SK-N-SH treated with all-trans-retinoic acid at 6 μM for 48 hours (cell line): ENCODE results near the gene KIFC1.

ENCODE experiments used
- ATAC-seq: fragments of 200-7000 bp; cut with Tn5 transposase; 3 replicates; pipeline ENCODE4 v1.9.1; 2020; ENCODE audit warnings: mild to moderate bottlenecking, moderate library complexity
- BACH2 ChIP-seq: fragments of 250-450 bp; sonication (Bioruptor Pico); IDR thresholded peaks from 2 replicates; pipeline ENCODE4 v1.9.0; 2021; ENCODE audit warnings: mild to moderate bottlenecking, borderline replicate concordance
- ESRRG ChIP-seq: fragments of 250-450 bp; sonication (Bioruptor Pico); IDR thresholded peaks from 2 replicates; pipeline ENCODE4 v1.6.1; 2021; ENCODE audit warnings: mild to moderate bottlenecking
- GLIS3 ChIP-seq: fragments of 250-450 bp; sonication (Bioruptor Pico); IDR thresholded peaks from 2 replicates; pipeline ENCODE4 v1.5.0; 2020; ENCODE audit warnings: mild to moderate bottlenecking, moderate library complexity
- ISL1 ChIP-seq: fragments of 250-450 bp; sonication (Bioruptor Pico); IDR thresholded peaks from 2 replicates; pipeline ENCODE4 v2.1.2; 2022; ENCODE audit warnings: mild to moderate bottlenecking, moderate library complexity
- OSR1 ChIP-seq: fragments of 250-450 bp; sonication (Bioruptor Pico); IDR thresholded peaks from 2 replicates; pipeline ENCODE4 v1.8.0; 2022; ENCODE audit warnings: moderate library complexity, mild to moderate bottlenecking, inconsistent platforms
- PPARA ChIP-seq: fragments of 250-450 bp; sonication (Bioruptor Pico); IDR thresholded peaks from 2 replicates; pipeline ENCODE4 v1.5.0; 2020; ENCODE audit warnings: mild to moderate bottlenecking, borderline replicate concordance
- RARB ChIP-seq: fragments of 250-450 bp; sonication (Bioruptor Pico); IDR thresholded peaks from 2 replicates; pipeline ENCODE4 v1.8.0; 2021; ENCODE audit warnings: mild to moderate bottlenecking, moderate library complexity
- SNAI2 ChIP-seq: fragments of 250-450 bp; sonication (Bioruptor Pico); IDR thresholded peaks from 2 replicates; pipeline ENCODE4 v1.5.0; 2020; ENCODE audit warnings: mild to moderate bottlenecking, moderate library complexity
- TCF4 ChIP-seq: fragments of 250-450 bp; sonication (Bioruptor Pico); IDR thresholded peaks from 2 replicates; pipeline ENCODE4 v1.8.0; 2021; ENCODE audit warnings: mild to moderate bottlenecking, moderate library complexity, borderline replicate concordance
- TOX ChIP-seq: fragments of 250-450 bp; sonication (Bioruptor Pico); IDR thresholded peaks from 2 replicates; pipeline ENCODE4 v1.8.0; 2021; ENCODE audit warnings: mild to moderate bottlenecking, moderate library complexity, borderline replicate concordance
- ZFP30 ChIP-seq: fragments of 450-650 bp; formaldehyde crosslinking; IDR thresholded peaks from 2 replicates; pipeline ENCODE4 v1.5.0; 2022; ENCODE audit warnings: mild to moderate bottlenecking, moderate library complexity
- ZNF565 ChIP-seq: fragments of 450-650 bp; formaldehyde crosslinking; conservative IDR thresholded peaks from 2 replicates; pipeline ENCODE4 v1.5.0; 2020; ENCODE audit warnings: low read depth, mild to moderate bottlenecking, moderate library complexity
- ZNF70 ChIP-seq: fragments of 450-650 bp; formaldehyde crosslinking; IDR thresholded peaks from 2 replicates; pipeline ENCODE4 v1.5.0; 2020; ENCODE audit warnings: mild to moderate bottlenecking, moderate library complexity
- ZNF8 ChIP-seq: fragments of 450-650 bp; formaldehyde crosslinking; IDR thresholded peaks from 2 replicates; pipeline ENCODE4 v1.5.0; 2020; ENCODE audit warnings: mild to moderate bottlenecking, moderate library complexity
- TF ChIP-seq, protein P1 (sequence below): fragments of 250-450 bp; sonication (Bioruptor Pico); IDR thresholded peaks from 2 replicates; pipeline ENCODE4 v1.8.0; 2021; ENCODE audit warnings: low read depth, mild to moderate bottlenecking, moderate library complexity, borderline replicate concordance
- TF ChIP-seq, protein P2 (sequence below): fragments of 250-450 bp; sonication (Bioruptor Pico); IDR thresholded peaks from 2 replicates; pipeline ENCODE4 v1.8.0; 2020; ENCODE audit warnings: mild to moderate bottlenecking, moderate library complexity, borderline replicate concordance
- TF ChIP-seq, protein P3 (sequence below): fragments of 250-450 bp; sonication (Bioruptor Pico); IDR thresholded peaks from 2 replicates; pipeline ENCODE4 v1.5.1; 2020; ENCODE audit warnings: low read depth, mild to moderate bottlenecking, moderate library complexity
- TF ChIP-seq, protein P4 (sequence below): fragments of 250-450 bp; sonication (Bioruptor Pico); IDR thresholded peaks from 2 replicates; pipeline ENCODE4 v1.5.1; 2021; ENCODE audit warnings: mild to moderate bottlenecking, moderate library complexity
- TF ChIP-seq, protein P5 (sequence below): fragments of 250-450 bp; sonication (Bioruptor Pico); IDR thresholded peaks from 2 replicates; pipeline ENCODE4 v1.5.0; 2020; ENCODE audit warnings: mild to moderate bottlenecking, moderate library complexity

Gene KIFC1

DNA sequence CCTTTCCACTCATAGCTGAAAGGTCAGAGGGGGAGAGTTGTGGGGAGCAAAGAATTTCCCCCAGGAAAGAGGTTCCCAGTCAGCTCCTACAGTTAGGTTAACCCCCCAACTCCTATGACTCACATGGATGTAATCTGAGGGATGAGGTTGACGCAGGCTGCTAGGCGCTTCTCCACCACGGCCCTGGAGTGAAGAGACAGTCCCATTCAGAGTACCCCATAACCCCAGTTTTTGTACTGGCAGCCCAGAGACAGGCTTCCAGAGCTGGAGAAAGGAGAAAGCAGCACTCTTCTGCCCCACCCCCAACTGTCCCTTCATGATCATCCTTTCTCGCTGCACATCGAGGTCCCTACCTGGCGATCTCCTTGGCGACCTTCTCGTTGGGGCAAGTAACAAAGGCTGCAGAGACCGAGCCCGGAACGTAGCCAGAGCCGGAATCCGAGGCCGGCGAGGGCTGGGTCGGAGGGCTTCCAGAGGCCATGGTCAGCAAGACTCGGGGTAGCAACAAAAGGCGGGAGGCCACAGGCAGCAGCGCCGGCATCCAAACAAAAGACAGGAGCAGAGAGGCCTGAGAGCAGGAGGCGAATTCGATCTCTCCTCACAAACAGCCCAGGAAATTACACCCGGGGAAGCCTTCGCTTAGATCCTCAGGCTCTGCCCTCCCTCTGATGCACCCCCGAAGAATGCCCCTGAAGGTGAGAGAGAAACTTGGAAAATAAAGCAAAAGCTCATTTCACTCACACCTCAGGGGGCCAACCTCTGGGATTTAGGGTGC, 25.7 kb downstream of the KIFC1 start (continued):
- TF ChIP-seq, protein P1, sequence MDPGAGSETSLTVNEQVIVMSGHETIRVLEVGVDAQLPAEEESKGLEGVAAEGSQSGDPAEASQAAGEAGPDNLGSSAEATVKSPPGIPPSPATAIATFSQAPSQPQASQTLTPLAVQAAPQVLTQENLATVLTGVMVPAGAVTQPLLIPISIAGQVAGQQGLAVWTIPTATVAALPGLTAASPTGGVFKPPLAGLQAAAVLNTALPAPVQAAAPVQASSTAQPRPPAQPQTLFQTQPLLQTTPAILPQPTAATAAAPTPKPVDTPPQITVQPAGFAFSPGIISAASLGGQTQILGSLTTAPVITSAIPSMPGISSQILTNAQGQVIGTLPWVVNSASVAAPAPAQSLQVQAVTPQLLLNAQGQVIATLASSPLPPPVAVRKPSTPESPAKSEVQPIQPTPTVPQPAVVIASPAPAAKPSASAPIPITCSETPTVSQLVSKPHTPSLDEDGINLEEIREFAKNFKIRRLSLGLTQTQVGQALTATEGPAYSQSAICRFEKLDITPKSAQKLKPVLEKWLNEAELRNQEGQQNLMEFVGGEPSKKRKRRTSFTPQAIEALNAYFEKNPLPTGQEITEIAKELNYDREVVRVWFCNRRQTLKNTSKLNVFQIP, result no peak
- TF ChIP-seq, all 23 proteins: peak for 0

DNA sequence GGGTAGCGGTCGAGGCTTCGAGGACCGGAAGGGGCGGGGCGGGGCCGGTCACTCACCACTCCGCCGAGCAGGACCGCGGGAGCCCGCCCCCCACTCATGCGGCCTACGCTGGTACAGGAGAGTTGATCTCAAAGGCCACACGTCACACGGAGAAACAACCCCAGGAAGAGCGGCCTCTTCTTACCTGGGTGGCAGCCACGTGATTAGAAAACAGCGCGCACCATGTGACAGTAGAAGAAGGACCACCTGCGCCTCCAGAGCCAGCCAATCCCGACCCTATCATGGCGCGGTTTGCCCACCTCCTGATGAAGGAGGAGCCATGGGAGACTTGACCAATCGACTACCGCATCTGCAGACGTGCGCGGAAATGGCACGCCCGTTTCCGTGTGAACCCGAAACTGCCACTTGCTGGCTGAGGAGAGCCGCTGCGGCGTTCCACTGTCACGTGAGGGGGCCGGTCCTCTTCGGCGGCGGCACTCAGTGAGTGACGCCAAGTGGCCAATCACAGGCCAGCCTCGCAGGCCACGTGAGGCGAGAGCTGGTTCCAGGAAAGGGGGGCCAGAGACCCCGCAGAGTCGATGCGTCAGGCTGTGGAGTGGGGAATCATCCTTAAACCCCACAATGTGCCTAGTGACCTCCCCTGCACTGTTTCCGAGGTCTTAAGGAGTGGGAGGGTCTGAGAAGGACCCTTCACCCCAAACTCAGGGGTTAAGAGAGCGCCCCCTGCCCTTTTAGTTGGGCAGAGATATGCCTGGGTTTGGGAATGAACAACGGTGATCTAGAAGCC, 26.5 kb downstream of the KIFC1 start, which contains the start of gene CUTA:
Gene CUTA, minus strand, starts transcription at position 205 of the 787 bp plus-strand sequence. Its CDS starts 107 bp downstream, at position 98.
- TF ChIP-seq OSR1 (CRISPR knock-in tag) (no peak), ZNF565 (no peak), ZNF8 (CRISPR knock-in tag) (no peak), SNAI2 (CRISPR knock-in tag) (no peak), ISL1 (no peak), RARB (CRISPR knock-in tag) (no peak), BACH2 (CRISPR knock-in tag) (no peak), ESRRG (CRISPR knock-in tag) (no peak), TOX (CRISPR knock-in tag) (no peak), TCF4 (no peak), ZNF70 (CRISPR knock-in tag) (no peak), ZFP30 (CRISPR knock-in tag) (no peak), PPARA (CRISPR knock-in tag) (no peak), GLIS3 (no peak)
- TF ChIP-seq, protein P2, sequence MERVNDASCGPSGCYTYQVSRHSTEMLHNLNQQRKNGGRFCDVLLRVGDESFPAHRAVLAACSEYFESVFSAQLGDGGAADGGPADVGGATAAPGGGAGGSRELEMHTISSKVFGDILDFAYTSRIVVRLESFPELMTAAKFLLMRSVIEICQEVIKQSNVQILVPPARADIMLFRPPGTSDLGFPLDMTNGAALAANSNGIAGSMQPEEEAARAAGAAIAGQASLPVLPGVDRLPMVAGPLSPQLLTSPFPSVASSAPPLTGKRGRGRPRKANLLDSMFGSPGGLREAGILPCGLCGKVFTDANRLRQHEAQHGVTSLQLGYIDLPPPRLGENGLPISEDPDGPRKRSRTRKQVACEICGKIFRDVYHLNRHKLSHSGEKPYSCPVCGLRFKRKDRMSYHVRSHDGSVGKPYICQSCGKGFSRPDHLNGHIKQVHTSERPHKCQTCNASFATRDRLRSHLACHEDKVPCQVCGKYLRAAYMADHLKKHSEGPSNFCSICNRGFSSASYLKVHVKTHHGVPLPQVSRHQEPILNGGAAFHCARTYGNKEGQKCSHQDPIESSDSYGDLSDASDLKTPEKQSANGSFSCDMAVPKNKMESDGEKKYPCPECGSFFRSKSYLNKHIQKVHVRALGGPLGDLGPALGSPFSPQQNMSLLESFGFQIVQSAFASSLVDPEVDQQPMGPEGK (CRISPR knock-in tag), result no peak
- TF ChIP-seq, protein P3, sequence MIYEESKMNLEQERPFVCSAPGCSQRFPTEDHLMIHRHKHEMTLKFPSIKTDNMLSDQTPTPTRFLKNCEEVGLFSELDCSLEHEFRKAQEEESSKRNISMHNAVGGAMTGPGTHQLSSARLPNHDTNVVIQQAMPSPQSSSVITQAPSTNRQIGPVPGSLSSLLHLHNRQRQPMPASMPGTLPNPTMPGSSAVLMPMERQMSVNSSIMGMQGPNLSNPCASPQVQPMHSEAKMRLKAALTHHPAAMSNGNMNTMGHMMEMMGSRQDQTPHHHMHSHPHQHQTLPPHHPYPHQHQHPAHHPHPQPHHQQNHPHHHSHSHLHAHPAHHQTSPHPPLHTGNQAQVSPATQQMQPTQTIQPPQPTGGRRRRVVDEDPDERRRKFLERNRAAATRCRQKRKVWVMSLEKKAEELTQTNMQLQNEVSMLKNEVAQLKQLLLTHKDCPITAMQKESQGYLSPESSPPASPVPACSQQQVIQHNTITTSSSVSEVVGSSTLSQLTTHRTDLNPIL, result no peak
- TF ChIP-seq, protein P4, sequence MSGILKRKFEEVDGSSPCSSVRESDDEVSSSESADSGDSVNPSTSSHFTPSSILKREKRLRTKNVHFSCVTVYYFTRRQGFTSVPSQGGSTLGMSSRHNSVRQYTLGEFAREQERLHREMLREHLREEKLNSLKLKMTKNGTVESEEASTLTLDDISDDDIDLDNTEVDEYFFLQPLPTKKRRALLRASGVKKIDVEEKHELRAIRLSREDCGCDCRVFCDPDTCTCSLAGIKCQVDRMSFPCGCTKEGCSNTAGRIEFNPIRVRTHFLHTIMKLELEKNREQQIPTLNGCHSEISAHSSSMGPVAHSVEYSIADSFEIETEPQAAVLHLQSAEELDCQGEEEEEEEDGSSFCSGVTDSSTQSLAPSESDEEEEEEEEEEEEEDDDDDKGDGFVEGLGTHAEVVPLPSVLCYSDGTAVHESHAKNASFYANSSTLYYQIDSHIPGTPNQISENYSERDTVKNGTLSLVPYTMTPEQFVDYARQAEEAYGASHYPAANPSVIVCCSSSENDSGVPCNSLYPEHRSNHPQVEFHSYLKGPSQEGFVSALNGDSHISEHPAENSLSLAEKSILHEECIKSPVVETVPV (CRISPR knock-in tag), result no peak
- TF ChIP-seq, protein P1, result no peak
- TF ChIP-seq, protein P5, sequence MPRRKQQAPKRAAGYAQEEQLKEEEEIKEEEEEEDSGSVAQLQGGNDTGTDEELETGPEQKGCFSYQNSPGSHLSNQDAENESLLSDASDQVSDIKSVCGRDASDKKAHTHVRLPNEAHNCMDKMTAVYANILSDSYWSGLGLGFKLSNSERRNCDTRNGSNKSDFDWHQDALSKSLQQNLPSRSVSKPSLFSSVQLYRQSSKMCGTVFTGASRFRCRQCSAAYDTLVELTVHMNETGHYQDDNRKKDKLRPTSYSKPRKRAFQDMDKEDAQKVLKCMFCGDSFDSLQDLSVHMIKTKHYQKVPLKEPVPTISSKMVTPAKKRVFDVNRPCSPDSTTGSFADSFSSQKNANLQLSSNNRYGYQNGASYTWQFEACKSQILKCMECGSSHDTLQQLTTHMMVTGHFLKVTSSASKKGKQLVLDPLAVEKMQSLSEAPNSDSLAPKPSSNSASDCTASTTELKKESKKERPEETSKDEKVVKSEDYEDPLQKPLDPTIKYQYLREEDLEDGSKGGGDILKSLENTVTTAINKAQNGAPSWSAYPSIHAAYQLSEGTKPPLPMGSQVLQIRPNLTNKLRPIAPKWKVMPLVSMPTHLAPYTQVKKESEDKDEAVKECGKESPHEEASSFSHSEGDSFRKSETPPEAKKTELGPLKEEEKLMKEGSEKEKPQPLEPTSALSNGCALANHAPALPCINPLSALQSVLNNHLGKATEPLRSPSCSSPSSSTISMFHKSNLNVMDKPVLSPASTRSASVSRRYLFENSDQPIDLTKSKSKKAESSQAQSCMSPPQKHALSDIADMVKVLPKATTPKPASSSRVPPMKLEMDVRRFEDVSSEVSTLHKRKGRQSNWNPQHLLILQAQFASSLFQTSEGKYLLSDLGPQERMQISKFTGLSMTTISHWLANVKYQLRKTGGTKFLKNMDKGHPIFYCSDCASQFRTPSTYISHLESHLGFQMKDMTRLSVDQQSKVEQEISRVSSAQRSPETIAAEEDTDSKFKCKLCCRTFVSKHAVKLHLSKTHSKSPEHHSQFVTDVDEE (CRISPR knock-in tag), result no peak; the same call in 1 of the 2 replicates
- ATAC-seq, result peak; percentile 93
